ENCODE results near the gene PUS3.

Gene PUS3

DNA sequence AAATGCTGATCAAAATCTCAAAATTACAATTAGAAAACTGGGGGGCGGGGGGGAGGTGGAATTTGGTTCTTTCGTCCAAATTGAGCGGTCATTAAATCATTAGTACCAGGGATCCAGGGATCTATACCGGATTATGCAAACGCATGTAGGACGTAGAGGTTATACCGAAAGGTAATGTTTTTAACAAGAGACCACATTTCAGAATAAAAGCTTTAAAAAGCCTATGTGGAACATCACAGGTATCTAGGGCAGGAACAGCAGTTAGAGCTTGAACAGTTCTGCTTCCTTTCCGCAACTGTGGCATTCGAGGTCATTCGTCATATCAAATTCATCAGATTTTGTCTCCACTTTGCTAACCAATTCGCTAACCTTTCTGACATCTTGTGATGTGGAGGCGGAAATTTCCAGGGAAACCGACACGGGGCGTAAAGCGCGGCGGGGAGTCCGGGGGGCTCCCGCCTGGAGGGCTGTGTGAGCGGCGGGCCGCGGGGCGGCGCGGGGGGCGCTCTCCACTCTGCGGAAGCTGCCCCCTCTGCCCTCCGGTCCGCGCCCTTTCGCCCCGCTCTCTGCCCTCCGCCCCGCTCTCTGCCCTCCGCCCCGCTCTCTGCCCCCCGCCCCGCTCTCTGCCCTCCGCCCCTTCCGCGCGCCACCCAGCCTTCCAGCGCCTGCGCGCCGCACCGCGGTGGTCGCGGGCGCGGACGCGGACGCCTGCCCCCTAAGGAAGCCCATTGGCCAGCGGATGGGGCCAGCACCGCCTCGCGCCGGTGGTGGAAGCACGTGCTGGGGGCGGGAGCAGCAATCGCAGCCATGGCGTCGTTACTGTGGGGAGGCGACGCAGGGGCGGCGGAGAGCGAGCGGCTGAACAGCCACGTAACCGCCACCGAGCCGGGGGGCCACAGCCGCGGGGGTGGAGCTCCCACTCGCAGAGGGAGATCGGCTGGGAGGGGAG, 979 bp upstream of the PUS3 start, which contains the start of gene DDX25:
DDX25 (plus strand) TSS at position 798 of the 949 bp plus-strand sequence; CDS start at position 808, 10 bp downstream.
- no peak for DNase-seq (ENCODE audit: low spot score)
- TF ChIP-seq, protein P1, sequence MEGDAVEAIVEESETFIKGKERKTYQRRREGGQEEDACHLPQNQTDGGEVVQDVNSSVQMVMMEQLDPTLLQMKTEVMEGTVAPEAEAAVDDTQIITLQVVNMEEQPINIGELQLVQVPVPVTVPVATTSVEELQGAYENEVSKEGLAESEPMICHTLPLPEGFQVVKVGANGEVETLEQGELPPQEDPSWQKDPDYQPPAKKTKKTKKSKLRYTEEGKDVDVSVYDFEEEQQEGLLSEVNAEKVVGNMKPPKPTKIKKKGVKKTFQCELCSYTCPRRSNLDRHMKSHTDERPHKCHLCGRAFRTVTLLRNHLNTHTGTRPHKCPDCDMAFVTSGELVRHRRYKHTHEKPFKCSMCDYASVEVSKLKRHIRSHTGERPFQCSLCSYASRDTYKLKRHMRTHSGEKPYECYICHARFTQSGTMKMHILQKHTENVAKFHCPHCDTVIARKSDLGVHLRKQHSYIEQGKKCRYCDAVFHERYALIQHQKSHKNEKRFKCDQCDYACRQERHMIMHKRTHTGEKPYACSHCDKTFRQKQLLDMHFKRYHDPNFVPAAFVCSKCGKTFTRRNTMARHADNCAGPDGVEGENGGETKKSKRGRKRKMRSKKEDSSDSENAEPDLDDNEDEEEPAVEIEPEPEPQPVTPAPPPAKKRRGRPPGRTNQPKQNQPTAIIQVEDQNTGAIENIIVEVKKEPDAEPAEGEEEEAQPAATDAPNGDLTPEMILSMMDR (IDR thresholded peaks at IDR 0.05; ENCODE audit: borderline replicate concordance, control extremely low read depth, extremely low read depth, insufficient read depth, missing control alignments), result no peak
- in situ Hi-C loops (cut with MboI; ENCODE audit: low sequenced_read_pairs, unreplicated experiment), result no loop called here

- TF ChIP-seq, protein P1 (IDR thresholded peaks at IDR 0.05; ENCODE audit: borderline replicate concordance, control extremely low read depth, extremely low read depth, insufficient read depth, missing control alignments), result no peak
- in situ Hi-C loops (cut with MboI; ENCODE audit: low sequenced_read_pairs, unreplicated experiment), result no loop called here
- DNase-seq (ENCODE audit: low spot score), result no peak
Measured at GRCh38 chr11:125902277-125902926, 604 bp downstream of the PUS3 start.

DNA sequence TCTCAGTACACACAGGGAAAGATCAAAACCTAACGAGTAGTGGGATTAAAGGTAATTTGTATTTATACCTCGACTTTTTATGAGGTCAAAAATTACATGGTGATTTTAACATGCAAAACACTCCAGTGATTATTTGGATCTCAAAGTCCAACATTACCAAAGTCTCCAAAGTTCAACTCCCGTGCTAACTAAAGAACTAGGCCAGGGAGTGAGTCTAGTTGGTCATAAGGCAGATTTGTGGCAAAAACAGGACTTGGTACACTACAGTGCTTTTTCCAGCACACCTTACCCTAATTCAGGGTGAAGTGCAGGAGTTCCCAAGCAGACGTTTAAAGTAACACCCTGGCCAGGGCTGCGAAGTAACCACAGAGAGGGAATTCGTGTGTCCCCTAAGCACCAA, 1.1 kb downstream of the PUS3 start:
- in situ Hi-C loops (cut with MboI; ENCODE audit: low sequenced_read_pairs, unreplicated experiment), result no loop called here
- DNase-seq (ENCODE audit: low spot score), result no peak

DNA sequence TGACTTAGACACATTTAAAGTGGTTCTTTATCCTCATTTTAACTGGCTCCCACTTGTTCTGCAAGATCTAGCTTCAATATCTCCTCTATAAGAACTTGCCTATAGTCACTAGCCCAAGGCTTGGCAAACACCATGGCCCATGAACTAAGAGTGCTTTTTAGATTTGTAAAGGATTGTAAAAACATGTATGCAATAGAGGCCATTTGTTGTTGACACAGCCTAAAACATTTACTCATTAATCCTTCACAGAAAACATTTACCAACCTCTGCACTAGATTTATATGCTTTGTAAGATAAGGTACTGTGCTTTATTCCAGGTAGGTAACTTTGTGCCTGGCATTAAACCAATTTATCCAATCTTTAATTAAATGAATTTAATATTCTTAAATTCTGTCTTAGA, 10.0 kb downstream of the PUS3 start:
- in situ Hi-C loops (cut with MboI; ENCODE audit: low sequenced_read_pairs, unreplicated experiment), result no loop called here
- TF ChIP-seq, protein P1 (IDR thresholded peaks at IDR 0.05; ENCODE audit: borderline replicate concordance, control extremely low read depth, extremely low read depth, insufficient read depth, missing control alignments), result no peak

More for the DNA sequence above, 1.1 kb downstream of the PUS3 start:
- TF ChIP-seq, protein P1 (IDR thresholded peaks at IDR 0.05; ENCODE audit: borderline replicate concordance, control extremely low read depth, extremely low read depth, insufficient read depth, missing control alignments), result no peak

DNA sequence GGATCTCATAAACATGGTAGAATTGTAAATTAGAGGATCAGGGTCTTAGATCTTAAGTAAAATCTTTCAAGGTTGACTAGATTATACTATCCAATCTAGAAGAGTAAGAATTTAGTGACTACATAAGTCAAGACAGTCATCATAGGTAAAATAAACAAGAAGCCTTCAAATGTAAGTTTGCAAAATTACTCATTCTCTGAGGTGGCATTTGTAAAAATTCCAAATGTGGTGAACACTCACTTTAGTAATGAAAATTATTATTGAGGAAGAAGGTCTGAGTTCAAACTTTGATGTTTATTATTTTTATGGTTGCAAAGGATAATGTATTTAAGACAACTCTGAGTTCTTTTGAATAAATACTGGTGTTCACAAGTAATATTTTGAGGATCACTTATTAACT, 10.9 kb downstream of the PUS3 start:
- TF ChIP-seq, protein P1 (IDR thresholded peaks at IDR 0.05; ENCODE audit: borderline replicate concordance, control extremely low read depth, extremely low read depth, insufficient read depth, missing control alignments), result no peak
- in situ Hi-C loops (cut with MboI; ENCODE audit: low sequenced_read_pairs, unreplicated experiment), result no loop called here

More for the DNA sequence above, 10.0 kb downstream of the PUS3 start:
- no peak for DNase-seq (ENCODE audit: low spot score)

GRCh38 chr11:125890447-125891100, 12.4 kb downstream of the PUS3 start:
- TF ChIP-seq, protein P1 (IDR thresholded peaks at IDR 0.05; ENCODE audit: borderline replicate concordance, control extremely low read depth, extremely low read depth, insufficient read depth, missing control alignments), result no peak
- DNase-seq (ENCODE audit: low spot score), result no peak
- in situ Hi-C loops (cut with MboI; ENCODE audit: low sequenced_read_pairs, unreplicated experiment), result no loop called here

More for the DNA sequence above, 10.9 kb downstream of the PUS3 start:
- DNase-seq (ENCODE audit: low spot score), result no peak
